Chondrocyte (in vitro differentiated cells): ENCODE measurements around the gene DDIT3. TPM values are rescaled to one million over a fixed set of nuclear protein-coding genes. Genes with fewer than 3 reads are reported as not detected.
"Not testable (repeated sequence)": the region's sequence is repeated elsewhere in the genome, so short reads cannot be mapped to it uniquely, and the experiment has no call there.

Source experiments
- DNase-seq: peaks from one replicate; pipeline ENCODE4 v3.0.0; 2021; ENCODE audit warnings: mixed read lengths, low spot score
- H3K27ac Mint-ChIP-seq: one replicate; pipeline ENCODE4 v1.8.0; 2021; ENCODE audit warnings: mild to moderate bottlenecking, moderate library complexity, mixed read lengths; ENCODE audit not compliant: unreplicated experiment
- H3K27me3 Mint-ChIP-seq: 2 replicates; pipeline ENCODE4 v1.8.0; 2021; ENCODE audit warnings: low read depth, mixed read lengths
- H3K36me3 Mint-ChIP-seq: 2 replicates; pipeline ENCODE4 v1.8.0; 2021; ENCODE audit warnings: low read depth, mixed read lengths
- H3K4me1 Mint-ChIP-seq: 2 replicates; pipeline ENCODE4 v1.8.0; 2021; ENCODE audit warnings: low read depth, mild to moderate bottlenecking, mixed read lengths
- H3K4me3 Mint-ChIP-seq: one replicate; pipeline ENCODE4 v1.8.0; 2021; ENCODE audit warnings: mild to moderate bottlenecking, moderate library complexity, mixed read lengths; ENCODE audit not compliant: unreplicated experiment
- H3K9me3 Mint-ChIP-seq: 2 replicates; pipeline ENCODE4 v1.8.0; 2021; ENCODE audit warnings: low read depth, mixed read lengths
- CTCF ChIP-seq: fragments of 200-600 bp; sonication (generic); IDR thresholded peaks from 2 replicates; pipeline ENCODE4 v1.5.0; 2021; ENCODE audit warnings: antibody characterized with exemption, mild to moderate bottlenecking, moderate library complexity
- total RNA-seq: library from RNA; stranded (reverse); gene quantifications from 3 replicates; pipeline ENCODE4 v1.2.1, GENCODE V29; 2021

DDIT3 gene
- total RNA-seq, 1 donor from 2014 or later, result 79.1 TPM

GRCh38 chr12:57500213-57500612 is 20.1 kb downstream of the DDIT3 start:
- Mint-ChIP-seq H3K4me1 (peaks cover 9% of the 10 kb centered on the region), H3K36me3 (peaks cover 48% of the 10 kb centered on the region), H3K9me3 (no peaks in the 10 kb centered on the region), H3K27ac (no peak overlapping the region), H3K4me3 (no peak overlapping the region), H3K27me3 (no peaks in the 10 kb centered on the region)
- DNase-seq, result peak; percentile 54
- TF ChIP-seq CTCF, result no peak

- Mint-ChIP-seq H3K4me1 (peaks cover 9% of the 10 kb centered on the region), H3K36me3 (peaks cover 46% of the 10 kb centered on the region), H3K27me3 (no peaks in the 10 kb centered on the region), H3K9me3 (no peaks in the 10 kb centered on the region), H3K4me3 (no peak overlapping the region), H3K27ac (no peak overlapping the region)
- no peak for DNase-seq
- no peak for TF ChIP-seq CTCF
Measured at GRCh38 chr12:57498571-57498970, 21.7 kb downstream of the DDIT3 start.

DNA sequence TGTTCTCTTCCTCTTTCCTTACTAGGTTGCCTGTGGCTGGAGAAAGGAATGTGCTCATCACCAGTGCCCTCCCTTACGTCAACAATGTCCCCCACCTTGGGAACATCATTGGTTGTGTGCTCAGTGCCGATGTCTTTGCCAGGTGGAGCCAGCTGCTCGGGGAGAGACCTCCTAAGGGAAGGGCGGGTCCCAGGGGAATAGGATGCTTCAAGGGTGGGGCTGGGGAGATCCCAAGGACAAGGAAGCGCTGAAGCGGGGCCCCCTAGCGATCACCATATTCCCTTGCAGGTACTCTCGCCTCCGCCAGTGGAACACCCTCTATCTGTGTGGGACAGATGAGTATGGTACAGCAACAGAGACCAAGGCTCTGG is 22.2 kb downstream of the DDIT3 start:
- H3K27ac Mint-ChIP-seq, result peak overlapping the region; percentile 75
- no peak for TF ChIP-seq CTCF
- DNase-seq, result peak; percentile 59
- H3K4me1 Mint-ChIP-seq, result peaks cover 9% of the 10 kb centered on the region
- H3K27me3 Mint-ChIP-seq, result no peaks in the 10 kb centered on the region
- no peaks in the 10 kb centered on the region for H3K9me3 Mint-ChIP-seq
- H3K36me3 Mint-ChIP-seq, result peaks cover 46% of the 10 kb centered on the region
- H3K4me3 Mint-ChIP-seq, result no peak overlapping the region

- peak; percentile 15 for DNase-seq
- Mint-ChIP-seq H3K9me3 (no peaks in the 10 kb centered on the region), H3K27me3 (no peaks in the 10 kb centered on the region), H3K27ac (peak overlapping the region; percentile 75), H3K4me1 (peaks cover 14% of the 10 kb centered on the region), H3K4me3 (no peak overlapping the region), H3K36me3 (peaks cover 47% of the 10 kb centered on the region)
- TF ChIP-seq CTCF, result no peak
Measured at GRCh38 chr12:57497223-57498131, 22.8 kb downstream of the DDIT3 start.

DNA sequence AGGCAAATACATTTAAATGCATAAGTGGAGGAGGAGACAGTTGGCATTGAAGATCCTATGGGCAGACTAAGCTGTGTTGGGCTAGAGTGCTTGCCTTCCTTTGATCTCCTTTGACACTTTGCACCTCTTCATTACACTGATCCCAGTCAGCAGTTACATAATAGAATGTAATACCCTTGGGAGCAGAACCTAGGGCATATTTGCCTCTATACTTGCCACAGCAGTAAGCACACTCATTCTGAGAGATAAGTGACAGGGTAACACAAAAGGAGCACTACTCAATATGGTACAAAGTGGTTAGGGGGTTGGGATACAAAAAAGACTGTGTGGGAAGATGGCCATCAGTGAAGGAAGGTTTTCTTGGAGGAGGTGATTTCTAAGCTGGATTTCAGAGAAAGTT is 23.5 kb downstream of the DDIT3 start:
- no peak for TF ChIP-seq CTCF
- H3K9me3 Mint-ChIP-seq, result no peaks in the 10 kb centered on the region
- DNase-seq, result no peak
- peak overlapping the region; percentile 75 for H3K27ac Mint-ChIP-seq
- H3K27me3 Mint-ChIP-seq, result no peaks in the 10 kb centered on the region
- H3K4me1 Mint-ChIP-seq, result peaks cover 14% of the 10 kb centered on the region
- peaks cover 47% of the 10 kb centered on the region for H3K36me3 Mint-ChIP-seq
- H3K4me3 Mint-ChIP-seq, result no peak overlapping the region

- not testable (repeated sequence) for H3K9me3 Mint-ChIP-seq, H3K27ac Mint-ChIP-seq, H3K27me3 Mint-ChIP-seq, H3K4me3 Mint-ChIP-seq
- peak; percentile 77 for DNase-seq
- Mint-ChIP-seq H3K36me3 (peaks cover 46% of the 10 kb centered on the region), H3K4me1 (peaks cover 20% of the 10 kb centered on the region)
Measured at GRCh38 chr12:57495051-57495701, 25.1 kb downstream of the DDIT3 start.
